H9 (cell line): ENCODE results near the gene C20orf96. TPM values are rescaled to one million over a fixed set of nuclear protein-coding genes. Genes with fewer than 3 reads are reported as not detected.

ENCODE experiments used
- DNase-seq: peaks from one replicate; pipeline ENCODE4 v3.0.0-alpha.2; 2017
- H2AFZ ChIP-seq: one replicate; pipeline ENCODE4 v1.6.1; 2013; ENCODE audit warnings: mild to moderate bottlenecking, low read length, control low read depth, moderate library complexity
- H2AK5ac ChIP-seq: 2 replicates; pipeline ENCODE4 v1.6.1; 2013; ENCODE audit warnings: low read length, control low read depth, mixed read lengths; ENCODE audit not compliant: insufficient read length
- H2BK120ac ChIP-seq: one replicate; pipeline ENCODE4 v1.6.1; 2013; ENCODE audit warnings: low read depth, mild to moderate bottlenecking, low read length, control low read depth, inconsistent platforms; ENCODE audit not compliant: poor library complexity, severe bottlenecking
- H2BK12ac ChIP-seq: 2 replicates; pipeline ENCODE4 v1.6.1; 2013; ENCODE audit warnings: low read length, control low read depth, mixed read lengths, low read depth; ENCODE audit not compliant: insufficient read length
- H2BK15ac ChIP-seq: 2 replicates; pipeline ENCODE4 v1.6.1; 2013; ENCODE audit warnings: low read depth, low read length, control low read depth
- H2BK20ac ChIP-seq: one replicate; pipeline ENCODE4 v1.6.1; 2013; ENCODE audit warnings: low read depth, mild to moderate bottlenecking, low read length, control low read depth, inconsistent platforms; ENCODE audit not compliant: poor library complexity, severe bottlenecking
- H2BK5ac ChIP-seq: 2 replicates; pipeline ENCODE4 v1.6.1; 2013; ENCODE audit warnings: low read length, control low read depth, mixed read lengths; ENCODE audit not compliant: insufficient read length
- H3K14ac ChIP-seq: 2 replicates; pipeline ENCODE4 v1.6.1; 2013; ENCODE audit warnings: low read length, control low read depth; ENCODE audit not compliant: insufficient read depth
- H3K18ac ChIP-seq: 2 replicates; pipeline ENCODE4 v1.6.1; 2013; ENCODE audit warnings: low read depth, mild to moderate bottlenecking, mixed read lengths, low read length, control low read depth; ENCODE audit not compliant: insufficient read length
- H3K23ac ChIP-seq: 2 replicates; pipeline ENCODE4 v1.6.1; 2013; ENCODE audit warnings: low read length, control low read depth, mixed read lengths, low read depth; ENCODE audit not compliant: insufficient read length
- H3K23me2 ChIP-seq: 2 replicates; pipeline ENCODE4 v1.6.1; 2013; ENCODE audit warnings: low read depth, mild to moderate bottlenecking, mixed read lengths, low read length, control low read depth; ENCODE audit not compliant: insufficient read length, poor library complexity, severe bottlenecking
- H3K27ac ChIP-seq: 2 replicates; pipeline ENCODE4 v1.5.1; 2013; ENCODE audit warnings: low read length, control low read depth, mixed read lengths, low read depth; ENCODE audit not compliant: insufficient read length
- H3K27me3 ChIP-seq: 2 replicates; pipeline ENCODE4 v1.6.1; 2013; ENCODE audit warnings: low read length, control low read depth, inconsistent platforms; ENCODE audit not compliant: insufficient read depth
- H3K4ac ChIP-seq: 2 replicates; pipeline ENCODE4 v1.6.1; 2013; ENCODE audit warnings: low read depth, mild to moderate bottlenecking, control low read depth, inconsistent platforms, low read length, moderate library complexity
- H3K4me1 ChIP-seq: 2 replicates; pipeline ENCODE4 v1.6.1; 2013; ENCODE audit warnings: low read length, control low read depth, inconsistent platforms; ENCODE audit not compliant: insufficient read depth
- H3K4me2 ChIP-seq: 2 replicates; pipeline ENCODE4 v1.6.1; 2013; ENCODE audit warnings: low read length, control low read depth, mixed read lengths; ENCODE audit not compliant: insufficient read length, insufficient read depth
- H3K56ac ChIP-seq: 2 replicates; pipeline ENCODE4 v1.6.1; 2013; ENCODE audit warnings: low read depth, mild to moderate bottlenecking, mixed read lengths, low read length, control low read depth; ENCODE audit not compliant: insufficient read length
- H3K79me1 ChIP-seq: 2 replicates; pipeline ENCODE4 v1.6.1; 2013; ENCODE audit warnings: low read depth, mild to moderate bottlenecking, moderate library complexity, low read length, control low read depth, inconsistent platforms; ENCODE audit not compliant: insufficient read depth, poor library complexity, severe bottlenecking
- H3K79me2 ChIP-seq: 2 replicates; pipeline ENCODE4 v1.6.1; 2013; ENCODE audit warnings: low read length, control low read depth, inconsistent platforms; ENCODE audit not compliant: insufficient read depth
- H3K9ac ChIP-seq: 2 replicates; pipeline ENCODE4 v1.6.1; 2013; ENCODE audit warnings: low read length, control low read depth, mixed read lengths; ENCODE audit not compliant: insufficient read length; ENCODE audit errors: extremely low read depth
- H3K9me3 ChIP-seq: one replicate; pipeline ENCODE4 v1.6.1; 2013; ENCODE audit warnings: low read depth, low read length, inconsistent platforms; ENCODE audit not compliant: control insufficient read depth
- H3T11ph ChIP-seq: one replicate; pipeline ENCODE4 v1.6.1; 2013; ENCODE audit warnings: mild to moderate bottlenecking, low read length, control low read depth, inconsistent platforms
- H4K20me1 ChIP-seq: one replicate; pipeline ENCODE4 v1.6.1; 2013; ENCODE audit not compliant: control insufficient read depth, insufficient read length, insufficient read depth
- H4K5ac ChIP-seq: 2 replicates; pipeline ENCODE4 v1.6.1; 2013; ENCODE audit warnings: low read depth, mild to moderate bottlenecking, mixed read lengths, low read length, control low read depth; ENCODE audit not compliant: insufficient read length
- H4K8ac ChIP-seq: replicated peaks from 2 replicates; pipeline ENCODE4 v1.6.1; 2013; ENCODE audit warnings: low read length, control low read depth, mixed read lengths, low read depth; ENCODE audit not compliant: insufficient read length
- H4K91ac ChIP-seq: 2 replicates; pipeline ENCODE4 v1.6.1; 2013; ENCODE audit warnings: low read depth, mild to moderate bottlenecking, moderate library complexity, mixed read lengths, low read length, control low read depth; ENCODE audit not compliant: insufficient read length
- H3K27ac Mint-ChIP-seq, 3 experiments: 2 replicates in 2 of 3; 3 replicates in 1 of 3; pipeline ENCODE4 v1.8.0; 2020 to 2021; ENCODE audit warnings: mixed read lengths in 3 of 3, mild to moderate bottlenecking in 1 of 3, moderate library complexity in 1 of 3
- H3K27me3 Mint-ChIP-seq: 2 replicates; pipeline ENCODE4 v1.8.0; 2021; ENCODE audit warnings: low read depth, mild to moderate bottlenecking, moderate library complexity, mixed read lengths
- H3K36me3 Mint-ChIP-seq, 3 experiments: 2 replicates in 2 of 3; 3 replicates in 1 of 3; pipeline ENCODE4 v1.8.0; 2020 to 2021; ENCODE audit warnings: low read depth in 3 of 3, mixed read lengths in 3 of 3; ENCODE audit not compliant: insufficient read depth in 1 of 3
- H3K4me1 Mint-ChIP-seq, 2 experiments: 2 replicates each; pipeline ENCODE4 v1.8.0; 2020; ENCODE audit warnings: mixed read lengths in 2 of 2
- H3K4me3 Mint-ChIP-seq, 2 experiments: 2 replicates in 1 of 2; 3 replicates in 1 of 2; pipeline ENCODE4 v1.8.0; 2020 to 2021; ENCODE audit warnings: mild to moderate bottlenecking in 2 of 2, mixed read lengths in 2 of 2, moderate library complexity in 1 of 2
- H3K9me3 Mint-ChIP-seq, 2 experiments: 2 replicates in 1 of 2; 3 replicates in 1 of 2; pipeline ENCODE4 v1.8.0; 2020; ENCODE audit warnings: mild to moderate bottlenecking in 2 of 2, mixed read lengths in 2 of 2, moderate library complexity in 1 of 2
- WGBS: extraction: QIAGEN DNeasy Blood & Tissue Kit; methylation state at CpG from one replicate; pipeline ENCODE4 v1.1.7; 2013; ENCODE audit warnings: missing lambda C conversion rate, low lambda C conversion rate, mixed read lengths; ENCODE audit not compliant: insufficient read length; ENCODE audit errors: extremely low coverage; 5-methylcytosine and 5-hydroxymethylcytosine counted together
- total RNA-seq: library from RNA; stranded (reverse); gene quantifications from 2 replicates; pipeline ENCODE4 v1.2.1, GENCODE V29; 2021
- TF ChIP-seq, protein P1 (sequence below): fragments of 200-600 bp; sonication (generic); conservative IDR thresholded peaks from 3 replicates; pipeline ENCODE4 v1.8.0; 2021; ENCODE audit warnings: antibody characterized with exemption, mild to moderate bottlenecking

Gene C20orf96
- total RNA-seq, 1 experiment from 2014 or later: 14.5 TPM

DNA sequence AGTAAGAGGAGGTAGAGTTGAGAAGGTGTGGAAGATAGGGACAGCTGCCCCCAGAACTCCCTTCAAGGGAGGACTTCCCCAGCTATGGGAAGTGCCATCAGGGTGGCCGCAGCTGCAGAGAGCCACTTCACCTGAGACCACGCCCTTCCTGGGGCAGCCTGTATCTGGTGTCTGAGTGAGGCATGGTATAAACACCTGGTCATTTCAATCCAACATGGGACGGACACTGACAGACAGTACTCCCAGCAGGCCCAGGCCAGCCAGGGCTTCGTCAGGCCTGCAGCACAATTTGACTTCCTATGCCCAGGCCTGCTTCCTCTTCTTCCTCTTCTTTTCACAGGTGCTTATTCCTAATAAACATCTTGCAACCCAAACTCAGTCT lies 39.3 kb upstream of the C20orf96 start:
- Mint-ChIP-seq H3K36me3 (peaks cover 16 to 22% (median 21%) of the 10 kb centered on the region in 3 experiments; a peak in 6 of 7 replicates), H3K27ac (peak overlapping the region in 1 of 3 experiments; percentile 91; a peak in 2 of 7 replicates), H3K9me3 (peaks cover 0 to 2% of the 10 kb centered on the region in 2 experiments; a peak in 1 of 5 replicates), H3K4me3 (peak overlapping the region; percentile 19 to 53; a peak in 3 of 5 replicates), H3K27me3 (peaks cover 23% of the 10 kb centered on the region), H3K4me1 (peaks cover 29 to 32% of the 10 kb centered on the region in 2 experiments)
- H3K79me1 ChIP-seq: no peaks in the 10 kb centered on the region
- H3K9ac ChIP-seq: no peak overlapping the region
- no peak overlapping the region for H2BK15ac ChIP-seq
- peaks cover 6% of the 10 kb centered on the region; the same call in 1 of the 2 replicates for H3K27me3 ChIP-seq
- H3K27ac ChIP-seq: no peak overlapping the region
- peaks cover 2% of the 10 kb centered on the region for H4K20me1 ChIP-seq
- no peak overlapping the region for H2BK20ac ChIP-seq
- no peak overlapping the region for H3K4me2 ChIP-seq
- H3K4me1 ChIP-seq: peaks cover 2% of the 10 kb centered on the region; the same call in 1 of the 2 replicates
- no peak overlapping the region for H2BK120ac ChIP-seq
- H2BK5ac ChIP-seq: no peak overlapping the region
- TF ChIP-seq, protein P1, sequence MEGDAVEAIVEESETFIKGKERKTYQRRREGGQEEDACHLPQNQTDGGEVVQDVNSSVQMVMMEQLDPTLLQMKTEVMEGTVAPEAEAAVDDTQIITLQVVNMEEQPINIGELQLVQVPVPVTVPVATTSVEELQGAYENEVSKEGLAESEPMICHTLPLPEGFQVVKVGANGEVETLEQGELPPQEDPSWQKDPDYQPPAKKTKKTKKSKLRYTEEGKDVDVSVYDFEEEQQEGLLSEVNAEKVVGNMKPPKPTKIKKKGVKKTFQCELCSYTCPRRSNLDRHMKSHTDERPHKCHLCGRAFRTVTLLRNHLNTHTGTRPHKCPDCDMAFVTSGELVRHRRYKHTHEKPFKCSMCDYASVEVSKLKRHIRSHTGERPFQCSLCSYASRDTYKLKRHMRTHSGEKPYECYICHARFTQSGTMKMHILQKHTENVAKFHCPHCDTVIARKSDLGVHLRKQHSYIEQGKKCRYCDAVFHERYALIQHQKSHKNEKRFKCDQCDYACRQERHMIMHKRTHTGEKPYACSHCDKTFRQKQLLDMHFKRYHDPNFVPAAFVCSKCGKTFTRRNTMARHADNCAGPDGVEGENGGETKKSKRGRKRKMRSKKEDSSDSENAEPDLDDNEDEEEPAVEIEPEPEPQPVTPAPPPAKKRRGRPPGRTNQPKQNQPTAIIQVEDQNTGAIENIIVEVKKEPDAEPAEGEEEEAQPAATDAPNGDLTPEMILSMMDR: no peak
- no peak overlapping the region for H4K5ac ChIP-seq
- H2BK12ac ChIP-seq: no peak overlapping the region
- H3T11ph ChIP-seq: no peak overlapping the region
- peaks cover 9% of the 10 kb centered on the region; the same call in 1 of the 2 replicates for H3K79me2 ChIP-seq
- no CpG with 5 or more reads among the region's 4 CpGs for WGBS
- no peak overlapping the region for H3K56ac ChIP-seq
- H4K8ac ChIP-seq: no peak overlapping the region
- H3K18ac ChIP-seq: no peak overlapping the region
- H3K4ac ChIP-seq: no peak overlapping the region
- H4K91ac ChIP-seq: no peak overlapping the region
- no peak overlapping the region for H2AK5ac ChIP-seq
- H3K23me2 ChIP-seq: peaks cover 8% of the 10 kb centered on the region
- H3K14ac ChIP-seq: no peak overlapping the region
- H3K23ac ChIP-seq: no peak overlapping the region
- no peak overlapping the region for H2AFZ ChIP-seq
- no peak for DNase-seq
- H3K9me3 ChIP-seq: no peaks in the 10 kb centered on the region
